HG03442 (cell line): ENCODE results near the gene CELA2B.

Experiments used
- ATAC-seq: cut with Tn5 transposase; IDR thresholded peaks from one replicate; pipeline ENCODE4 v1.9.1; 2021; ENCODE audit warnings: mild to moderate bottlenecking, moderate library complexity; ENCODE audit not compliant: unreplicated experiment

The CELA2B gene

DNA sequence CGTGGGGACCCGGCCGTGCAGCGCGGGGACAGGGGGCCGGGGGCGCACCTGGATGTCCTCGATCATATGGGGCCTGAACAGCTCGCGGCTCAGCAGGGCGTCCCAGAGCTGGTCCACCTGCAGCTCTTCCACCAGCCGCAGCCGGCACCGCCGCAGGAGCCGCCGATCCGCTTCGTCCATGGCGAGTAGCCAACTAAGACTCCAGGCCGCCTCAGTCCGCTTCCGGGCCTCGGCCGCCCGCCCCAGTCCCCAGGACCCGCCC lies 48.0 kb downstream of the CELA2B start, which contains the start of gene CASP9:
Gene CASP9 (minus strand): TSS at position 195 of the 262 bp plus-strand sequence. CDS start 15 bp downstream, at position 180.
- ATAC-seq, result no peak

DNA sequence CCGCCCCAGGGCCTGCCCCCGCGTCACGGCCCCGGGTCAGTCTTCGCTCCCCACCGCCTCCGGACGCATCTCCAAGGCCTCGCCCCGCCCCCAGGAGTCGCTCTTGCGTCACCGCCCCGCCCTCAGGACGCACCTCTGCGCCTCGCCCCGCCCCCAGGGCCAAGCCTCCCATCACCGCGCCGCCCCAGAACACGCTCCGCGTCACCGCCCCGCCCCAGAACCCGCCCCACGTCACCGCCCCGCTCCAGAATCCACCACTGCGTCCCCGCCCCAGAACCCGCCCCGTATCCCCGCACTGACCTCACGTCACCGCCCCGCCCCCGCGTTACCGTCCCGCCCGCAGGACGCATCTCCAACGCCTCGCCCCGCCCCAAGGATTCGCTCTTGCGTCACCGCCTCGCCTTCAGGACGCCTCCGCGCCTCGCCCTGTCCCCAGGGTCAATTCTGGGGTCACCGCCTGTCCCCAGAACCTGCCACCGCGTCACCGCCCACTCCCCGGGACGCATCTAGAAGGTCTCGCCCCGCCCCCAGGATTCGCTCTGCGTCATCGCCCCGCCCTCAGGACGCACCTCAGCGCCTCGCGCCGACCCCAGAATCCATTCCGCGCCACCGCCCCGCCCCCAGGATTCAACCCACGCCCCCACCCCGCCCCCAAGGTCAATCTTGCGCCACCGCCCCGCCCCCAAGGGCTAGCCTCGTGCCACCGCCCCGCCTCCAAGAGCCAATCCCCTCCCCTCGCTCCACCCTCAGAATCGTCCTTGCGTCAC lies 48.6 kb downstream of the CELA2B start:
- peak; percentile 33 for ATAC-seq

DNA sequence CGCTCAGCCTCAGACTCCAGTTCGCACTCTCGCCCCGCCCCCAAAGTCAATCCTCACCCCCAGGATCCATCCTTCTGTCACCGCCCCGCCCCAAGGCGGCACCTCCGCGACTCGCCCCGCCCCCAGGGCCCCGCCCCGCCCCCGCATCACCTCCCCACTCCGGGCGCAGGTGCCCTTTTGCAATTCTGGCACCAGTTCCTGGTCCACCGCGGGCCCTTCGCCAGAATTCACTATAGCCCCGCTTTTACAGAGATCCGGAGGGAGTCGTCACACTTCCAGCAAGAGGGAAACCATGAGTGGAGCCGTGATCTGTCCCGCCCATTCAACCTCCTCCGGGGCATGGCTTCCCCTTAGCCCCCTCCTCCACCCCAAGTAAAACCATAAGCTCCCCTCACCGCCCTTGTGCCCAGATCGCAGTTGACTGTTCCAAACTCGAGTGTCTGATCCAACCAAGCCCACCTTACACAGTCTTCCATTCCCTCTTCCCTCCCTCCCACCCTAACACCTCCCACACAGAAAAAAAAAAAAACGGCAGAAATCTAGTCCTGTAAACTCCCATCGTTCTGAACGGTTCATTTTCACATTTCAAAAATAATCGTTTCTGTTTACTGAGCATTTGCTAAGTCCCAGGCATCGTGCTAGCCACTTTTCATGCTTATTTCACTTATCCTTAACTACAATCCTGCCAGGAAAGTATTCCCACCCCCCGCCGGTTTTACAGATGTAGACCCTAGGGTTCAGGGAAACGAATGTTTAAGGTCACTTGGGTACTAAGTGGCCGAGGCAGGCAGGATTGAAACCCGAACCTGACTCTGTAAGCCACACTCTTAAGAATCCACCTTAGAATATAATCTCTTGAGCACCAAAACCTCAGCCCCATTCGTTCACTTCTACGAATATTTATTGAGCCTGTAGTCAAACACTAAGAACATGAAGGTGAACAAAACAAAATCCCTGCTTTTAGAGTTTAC lies 49.4 kb downstream of the CELA2B start:
- ATAC-seq, result peak; percentile 32

DNA sequence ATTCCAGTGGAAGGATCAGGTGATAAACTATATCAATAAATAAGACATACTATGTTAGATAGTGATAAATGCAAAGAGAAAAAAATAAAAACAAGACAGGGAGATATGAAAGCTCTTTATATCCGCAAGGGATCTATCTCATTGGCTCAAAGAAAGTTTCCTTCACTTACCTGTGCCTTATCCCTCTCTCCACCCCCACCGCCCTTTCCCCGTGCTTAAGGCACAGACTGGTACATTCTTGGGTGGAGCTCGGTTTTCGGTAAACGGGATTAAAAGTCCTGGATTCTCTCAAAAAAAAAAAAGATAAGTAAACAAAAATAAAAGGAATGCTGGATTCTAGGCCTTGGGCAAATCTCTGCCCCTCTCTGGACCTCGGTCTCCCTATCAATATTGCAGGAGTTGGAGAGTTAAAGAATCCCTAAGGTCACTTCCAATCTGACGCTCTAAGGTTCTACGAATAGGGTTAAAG lies 50.2 kb downstream of the CELA2B start:
- ATAC-seq, result no peak

DNA sequence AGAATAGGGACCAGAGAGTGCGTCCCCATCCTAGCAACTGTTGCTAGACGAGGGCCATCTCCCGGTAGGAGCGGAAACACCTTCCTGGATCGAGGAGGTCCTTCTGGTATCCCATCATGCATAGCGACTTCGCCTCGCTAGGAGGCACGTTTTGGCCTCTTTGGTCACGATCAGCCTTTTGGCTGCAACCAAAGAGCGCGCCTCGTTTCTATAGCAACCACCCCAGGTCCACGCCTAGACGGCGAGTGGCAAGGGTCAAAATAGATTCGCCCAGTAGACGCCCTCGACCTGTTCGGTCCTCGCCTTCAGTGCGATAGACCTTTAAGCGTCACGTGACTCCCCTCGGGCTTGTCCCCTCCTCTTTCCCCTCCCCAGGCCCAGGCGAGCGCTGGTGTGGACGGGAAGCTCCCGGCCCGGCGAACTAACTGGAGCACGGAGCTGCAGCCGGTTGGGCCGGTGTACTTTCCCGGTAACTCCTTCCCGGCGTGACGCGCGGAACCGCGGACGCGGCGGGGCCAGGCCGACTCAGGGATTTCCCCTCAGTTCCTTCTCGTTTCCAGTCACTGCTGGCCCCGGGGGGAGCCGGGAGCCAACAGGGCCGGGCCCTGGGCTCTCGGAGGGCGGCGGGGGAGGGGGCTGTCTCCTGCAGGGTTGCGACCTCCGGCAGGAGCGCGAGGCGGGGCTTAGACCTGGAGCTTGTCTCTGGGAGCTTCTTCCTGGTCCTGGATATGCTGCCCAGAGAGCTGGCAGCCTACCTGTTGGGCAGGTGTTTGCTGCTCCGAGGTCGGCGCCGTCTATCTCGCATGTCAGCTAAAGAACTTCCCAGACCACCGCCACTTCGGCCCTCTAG lies 50.8 kb downstream of the CELA2B start, which contains the start of gene DNAJC16:
Gene DNAJC16 (plus strand): TSS at position 359 of the 850 bp plus-strand sequence. CDS start 2,258 bp downstream, outside the sequence.
- peak; percentile 56 for ATAC-seq

DNA sequence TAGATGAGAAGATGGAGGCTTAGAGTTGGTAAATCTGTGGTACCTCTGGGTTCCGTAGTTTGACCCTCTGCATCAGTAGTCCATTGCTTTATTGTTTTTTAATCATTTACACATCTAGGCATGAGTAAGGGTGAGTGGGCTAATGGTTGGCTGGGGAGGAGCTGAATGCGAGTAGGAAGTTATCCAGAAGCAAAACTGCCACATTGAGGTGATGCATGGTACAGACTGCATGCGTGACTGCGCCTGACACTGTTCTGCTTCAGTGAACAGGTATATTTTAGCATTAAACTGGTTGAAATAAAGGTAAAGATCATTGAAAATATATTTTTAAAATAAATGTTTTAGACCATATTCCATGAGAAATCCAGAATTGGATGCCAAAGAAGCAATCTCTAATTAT lies 55.1 kb downstream of the CELA2B start:
- ATAC-seq, result no peak

DNA sequence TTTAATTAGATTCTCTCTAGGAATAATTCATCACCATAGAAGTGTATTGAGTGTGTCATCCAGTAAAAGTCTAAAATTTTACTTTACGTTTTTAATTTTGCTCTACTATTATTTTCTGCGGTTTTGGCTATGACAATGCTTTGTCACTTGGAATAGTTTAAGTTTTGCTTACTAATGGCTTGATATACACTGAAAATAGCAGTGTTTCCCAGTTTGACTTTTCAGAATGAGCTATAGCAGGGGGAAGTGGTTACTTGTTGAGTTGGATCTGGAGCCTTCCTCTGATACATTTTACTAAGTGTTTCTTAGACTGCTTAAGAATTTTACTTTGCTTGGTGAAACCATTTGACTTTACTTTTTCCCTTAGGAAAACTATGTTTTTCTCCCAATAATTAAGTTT lies 55.8 kb downstream of the CELA2B start:
- no peak for ATAC-seq

DNA sequence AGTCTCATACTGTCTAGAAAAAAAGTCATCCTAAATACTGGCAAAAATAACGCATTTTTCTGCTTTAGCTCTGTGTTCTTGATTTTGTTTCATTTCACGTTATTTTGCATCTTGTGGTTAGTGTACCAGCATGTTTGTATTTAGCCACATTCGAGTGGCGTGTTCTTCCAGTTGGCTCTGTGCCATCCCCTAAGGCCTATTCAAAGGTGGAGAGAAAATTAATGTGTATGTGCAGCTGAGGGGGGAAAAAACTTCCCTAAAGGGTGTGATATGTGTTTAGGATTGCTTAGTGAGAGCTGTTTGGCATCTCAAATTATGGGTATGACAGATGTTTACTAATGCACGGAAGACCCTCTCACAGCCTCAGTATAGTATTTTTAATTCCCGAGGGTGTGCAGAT lies 62.9 kb downstream of the CELA2B start:
- no peak for ATAC-seq

DNA sequence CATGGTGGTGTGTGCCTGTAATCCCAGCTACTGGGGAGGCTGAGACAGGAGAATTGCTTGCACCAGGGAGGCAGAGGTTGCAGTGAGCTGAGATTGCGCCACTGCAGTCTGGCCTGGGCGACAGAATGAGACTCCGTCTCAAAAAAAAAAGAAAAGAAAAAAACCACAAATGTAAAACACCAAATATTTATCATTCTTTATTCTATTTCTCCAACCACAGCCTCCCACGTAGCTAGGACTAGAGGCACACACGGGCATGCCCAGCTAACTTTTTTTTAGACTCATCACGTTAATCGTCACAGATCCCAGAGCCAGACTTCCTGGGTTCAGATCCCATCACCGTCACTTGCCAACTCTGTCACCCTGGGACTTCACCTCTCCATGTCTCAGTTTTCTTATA lies 64.3 kb downstream of the CELA2B start:
- ATAC-seq, result no peak
